ENCODE measurements around the gene CERK. TPM values are rescaled to one million over a fixed set of nuclear protein-coding genes. Genes with fewer than 3 reads are reported as not detected.
A peak's percentile ranks its signal among the peaks of the same experiment; 100 is the strongest.

Gene CERK
- polyA plus RNA-seq, 1 donor from 2014 or later: 57.4 TPM

- peak within 1 kb of the TSS; percentile 92 for H3K9ac ChIP-seq (ENCODE audit: low read length)
- TF ChIP-seq TAF1 (IDR thresholded peaks at IDR 0.05; ENCODE audit: low read depth) (peak; percentile 86), CTCF (IDR thresholded peaks at IDR 0.05; ENCODE audit: poor library complexity, severe bottlenecking) (peak; percentile 11), EP300 (conservative IDR thresholded peaks at IDR 0.05; ENCODE audit: poor library complexity, severe bottlenecking) (peak; percentile 87), EZH2 (IDR thresholded peaks at IDR 0.05; ENCODE audit: borderline replicate concordance, insufficient read depth, low read length, poor library complexity, severe bottlenecking) (no peak), POLR2AphosphoS5 (IDR thresholded peaks at IDR 0.05) (peak; percentile 98), MXI1 (conservative IDR thresholded peaks at IDR 0.05; ENCODE audit: poor library complexity, severe bottlenecking) (peak; percentile 99), SMC3 (conservative IDR thresholded peaks at IDR 0.05; ENCODE audit: poor library complexity) (peak; percentile 30), REST (IDR thresholded peaks at IDR 0.05; ENCODE audit: borderline replicate concordance) (peak; percentile 80), RAD21 (conservative IDR thresholded peaks at IDR 0.05) (peak; percentile 42)
- peak within 1 kb of the TSS; percentile 92 for H3K27ac ChIP-seq (ENCODE audit: low read length)
- no peaks in the 10 kb centered on the region for H3K9me2 ChIP-seq (ENCODE audit: insufficient read depth, low read length)
- no peaks in the 10 kb centered on the region for H3F3A ChIP-seq (ENCODE audit: insufficient read depth, low read length, poor library complexity, severe bottlenecking)
- no peaks in the 10 kb centered on the region for H3K9me3 ChIP-seq (ENCODE audit: low read length)
- H3K4me3 ChIP-seq (ENCODE audit: low read length): peak within 1 kb of the TSS; percentile 81
- H3K79me2 ChIP-seq (replicated peaks; ENCODE audit: insufficient read depth, low read length): peaks cover 40% of the 10 kb centered on the region
- no peaks in the 10 kb centered on the region for H4K20me1 ChIP-seq (ENCODE audit: insufficient read depth)
- no peaks in the 10 kb centered on the region for H3K27me3 ChIP-seq (ENCODE audit: insufficient read depth, low read depth, low read length)
- peak within 1 kb of the TSS; percentile 93 for H3K4me2 ChIP-seq (ENCODE audit: low read length)
- H3K36me3 ChIP-seq (ENCODE audit: insufficient read depth, low read length): no peaks in the 10 kb centered on the region
- H2AFZ ChIP-seq (ENCODE audit: low read depth, low read length): peak within 1 kb of the TSS; percentile 87
Measured at GRCh38 chr22:46762238-46763050, 24.4 kb upstream of the CERK start, which contains the start of gene TBC1D22A. Gene TBC1D22A (plus strand): TSS chr22:46762650. CDS start chr22:46762787, 137 bp downstream.

GRCh38 chr22:46761539-46762237, 23.6 kb upstream of the CERK start:
- H4K20me1 ChIP-seq (ENCODE audit: insufficient read depth): no peaks in the 10 kb centered on the region
- H3K4me2 ChIP-seq (ENCODE audit: low read length): peak overlapping the region; percentile 93
- peaks cover 33% of the 10 kb centered on the region for H3K79me2 ChIP-seq (replicated peaks; ENCODE audit: insufficient read depth, low read length)

More at GRCh38 chr22:46761539-46762237, 23.6 kb upstream of the CERK start:
- Histone ChIP-seq H3K27ac (ENCODE audit: low read length) (peak overlapping the region; percentile 92), H3K4me3 (ENCODE audit: low read length) (peak overlapping the region; percentile 81), H3K36me3 (ENCODE audit: insufficient read depth, low read length) (no peaks in the 10 kb centered on the region), H3F3A (ENCODE audit: insufficient read depth, low read length, poor library complexity, severe bottlenecking) (no peaks in the 10 kb centered on the region), H3K9me2 (ENCODE audit: insufficient read depth, low read length) (no peaks in the 10 kb centered on the region), H3K27me3 (ENCODE audit: insufficient read depth, low read depth, low read length) (no peaks in the 10 kb centered on the region), H2AFZ (ENCODE audit: low read depth, low read length) (peak overlapping the region; percentile 87), H3K9ac (ENCODE audit: low read length) (peak overlapping the region; percentile 92), H3K9me3 (ENCODE audit: low read length) (no peaks in the 10 kb centered on the region)
- TF ChIP-seq MXI1 (conservative IDR thresholded peaks at IDR 0.05; ENCODE audit: poor library complexity, severe bottlenecking) (no peak), EZH2 (IDR thresholded peaks at IDR 0.05; ENCODE audit: borderline replicate concordance, insufficient read depth, low read length, poor library complexity, severe bottlenecking) (no peak), RAD21 (conservative IDR thresholded peaks at IDR 0.05) (no peak), REST (IDR thresholded peaks at IDR 0.05; ENCODE audit: borderline replicate concordance) (no peak), POLR2AphosphoS5 (IDR thresholded peaks at IDR 0.05) (no peak), CTCF (IDR thresholded peaks at IDR 0.05; ENCODE audit: poor library complexity, severe bottlenecking) (no peak), EP300 (conservative IDR thresholded peaks at IDR 0.05; ENCODE audit: poor library complexity, severe bottlenecking) (no peak), TAF1 (IDR thresholded peaks at IDR 0.05; ENCODE audit: low read depth) (no peak), SMC3 (conservative IDR thresholded peaks at IDR 0.05; ENCODE audit: poor library complexity) (no peak)
